GM12892 (cell line): ENCODE results near the gene CATSPERE.

Source experiments
- POLR2A ChIP-seq: IDR thresholded peaks from 2 replicates; pipeline ENCODE4 v1.6.1; 2011; ENCODE audit warnings: low read depth, low read length, control low read depth
- POLR2AphosphoS5 ChIP-seq: IDR thresholded peaks from 2 replicates; pipeline ENCODE4 v1.6.1; 2011; ENCODE audit warnings: low read depth, low read length, control low read depth

- TF ChIP-seq POLR2A (no peak), POLR2AphosphoS5 (no peak)
Measured at GRCh38 chr1:244497805-244498204, 36.7 kb downstream of the CATSPERE start.
